Activated CD8-positive, alpha-beta memory T cell treated with anti-CD3 and anti-CD28 coated beads for 48 hours (primary cell): ENCODE data around the gene ITPKB.
"Not testable (repeated sequence)": the region's sequence is repeated elsewhere in the genome, so short reads cannot be mapped to it uniquely, and the experiment has no call there.

Source experiments
- DNase-seq, 3 experiments: peaks; one replicate each; pipeline ENCODE4 v3.0.0-alpha.2; 2020; ENCODE audit warnings: low read depth in 2 of 3, low spot score in 2 of 3

Gene ITPKB

DNA sequence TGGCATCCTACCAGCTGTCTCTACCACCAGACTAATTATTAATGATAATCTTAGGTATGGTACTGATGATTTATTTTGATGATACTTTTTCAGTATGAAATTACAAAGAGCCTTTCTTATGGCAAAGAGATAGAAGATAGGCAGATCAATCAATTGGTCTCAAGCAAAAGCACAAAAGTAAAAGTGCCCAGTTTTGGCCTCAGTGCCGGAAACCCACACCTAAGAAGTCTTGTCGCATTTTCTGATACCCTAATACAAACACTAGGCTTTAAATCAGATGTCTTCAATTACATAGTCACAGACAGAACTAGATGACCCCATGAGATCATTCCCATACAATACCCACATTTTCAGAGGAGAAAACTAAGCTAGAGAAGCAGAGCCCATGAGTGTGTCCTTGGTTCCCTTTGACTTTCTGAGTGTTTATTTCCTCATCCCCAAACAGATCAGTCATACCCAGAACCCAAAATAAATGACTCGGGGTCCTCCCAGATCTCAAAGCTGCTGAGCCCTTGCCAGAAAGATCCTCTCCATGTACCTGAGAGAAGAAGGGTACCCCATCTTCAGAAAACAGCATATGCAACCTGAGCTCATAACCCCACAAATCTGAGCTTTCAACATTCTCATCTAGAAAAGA, 7.7 kb downstream of the ITPKB start:
- no peak for DNase-seq

DNA sequence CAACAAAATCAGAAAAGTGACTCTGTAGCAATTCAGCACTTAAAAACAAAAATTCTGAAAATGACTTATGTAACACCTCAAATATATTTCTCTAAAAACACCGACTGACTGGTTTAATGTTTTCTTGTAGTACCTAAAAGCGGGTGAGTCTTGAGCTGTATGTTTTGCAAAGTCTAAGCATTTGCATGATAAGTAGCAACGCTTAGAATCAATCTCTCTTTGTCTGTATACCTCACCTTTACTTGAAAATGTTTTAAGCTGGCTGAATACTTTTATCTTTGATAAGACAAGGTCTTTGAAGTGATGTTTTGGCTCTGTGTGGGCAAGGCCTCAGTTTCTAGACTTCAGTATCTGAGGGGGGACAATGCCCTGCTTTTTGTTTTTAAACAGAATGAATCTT, 8.2 kb downstream of the ITPKB start:
- DNase-seq, result no peak

DNA sequence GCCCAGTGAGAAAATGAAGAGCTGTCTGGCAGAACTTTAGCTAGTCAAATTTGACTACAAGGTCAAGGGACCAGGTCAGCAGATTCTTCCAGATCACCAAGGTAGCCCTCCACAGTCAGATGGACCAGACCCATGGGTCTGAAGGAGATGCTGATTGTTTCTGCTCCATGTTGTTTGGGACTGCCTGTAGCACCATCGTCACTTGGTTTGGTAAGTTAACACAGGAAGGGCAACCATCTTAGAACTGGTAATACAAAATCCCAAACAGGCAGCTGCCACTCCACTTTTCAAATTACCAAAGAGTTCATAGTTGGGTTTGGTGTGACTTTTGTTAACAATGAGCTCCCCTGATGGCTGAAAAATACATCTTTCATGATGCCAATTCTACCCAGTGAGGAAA, 9.0 kb downstream of the ITPKB start:
- DNase-seq, result no peak

DNA sequence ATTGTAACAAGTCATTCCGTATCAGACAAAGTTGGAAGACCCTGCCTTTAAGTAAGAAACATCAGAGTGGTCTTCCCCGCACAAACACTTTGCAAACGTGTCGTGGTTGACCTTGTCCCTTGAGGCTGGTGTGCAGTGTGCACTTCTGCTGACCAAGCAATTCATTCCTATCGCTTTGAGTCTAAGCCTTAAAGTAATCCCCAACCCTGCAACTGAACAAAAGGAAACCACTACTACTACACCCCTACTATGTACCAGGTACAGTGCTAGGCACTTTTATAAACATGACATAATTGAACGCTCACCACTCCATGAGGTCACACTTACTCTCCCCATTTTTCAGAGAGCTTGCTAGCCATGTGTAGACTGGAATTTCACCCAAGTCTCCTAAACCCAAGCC, 10.6 kb downstream of the ITPKB start:
- DNase-seq, result no peak

DNA sequence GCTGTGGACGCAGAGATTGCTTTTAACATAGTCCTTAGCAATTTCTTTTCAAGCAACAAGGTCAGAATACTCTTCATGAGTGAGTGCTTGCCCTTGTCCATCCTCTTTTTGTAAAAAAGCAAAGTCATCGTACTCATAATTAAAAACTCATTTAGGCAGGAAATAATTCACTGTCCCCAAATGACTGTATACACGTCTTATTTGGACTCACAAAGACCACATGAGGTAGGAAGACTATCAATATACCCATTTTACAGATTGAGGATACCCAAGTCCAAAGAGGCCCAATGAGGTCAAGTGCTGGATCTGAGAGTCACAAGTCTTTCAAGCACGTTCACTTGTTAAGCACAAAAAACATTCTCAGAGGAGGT, 13.2 kb downstream of the ITPKB start:
- no peak for DNase-seq

DNA sequence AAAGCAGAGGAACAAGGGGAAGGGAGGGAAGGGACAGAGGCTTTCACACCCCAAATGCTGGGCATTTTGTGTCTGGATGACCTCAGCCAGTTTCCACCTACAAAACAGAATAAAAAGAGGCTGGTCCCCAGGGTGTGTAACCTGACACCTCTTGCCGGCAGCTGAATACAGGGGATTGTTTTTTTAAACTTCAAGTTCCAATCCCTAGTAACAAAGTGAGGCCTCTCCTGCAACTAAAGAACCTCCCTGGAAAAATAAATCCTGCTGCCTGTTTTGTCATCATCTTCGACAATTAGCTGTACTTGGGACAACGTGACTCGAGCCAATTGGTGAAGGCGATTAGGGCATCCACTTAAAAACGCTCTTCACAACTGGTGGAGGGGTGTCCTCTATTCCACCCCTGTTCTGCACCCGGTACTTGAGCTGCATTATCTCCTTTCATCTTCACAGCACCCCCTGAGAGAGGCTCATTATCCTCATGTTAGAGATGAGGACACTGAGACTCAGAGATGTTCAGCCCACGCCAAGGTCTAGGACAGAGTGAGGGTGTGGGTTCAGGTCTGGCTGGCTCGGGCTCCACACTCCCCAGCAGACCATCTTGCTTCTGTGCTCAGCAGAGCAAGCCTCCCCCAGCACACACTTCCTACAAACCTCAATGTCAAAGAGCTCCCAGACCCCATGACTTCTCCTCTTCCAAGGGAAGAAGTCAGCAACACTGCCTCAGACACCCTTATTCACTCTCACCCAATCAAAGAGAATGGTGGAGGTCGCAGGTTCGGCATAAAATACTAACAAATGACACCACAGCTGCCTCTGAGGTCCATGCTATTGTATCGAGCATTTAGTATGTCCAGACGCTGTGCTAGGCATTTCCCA, 15.2 kb downstream of the ITPKB start:
- DNase-seq, result no peak

DNA sequence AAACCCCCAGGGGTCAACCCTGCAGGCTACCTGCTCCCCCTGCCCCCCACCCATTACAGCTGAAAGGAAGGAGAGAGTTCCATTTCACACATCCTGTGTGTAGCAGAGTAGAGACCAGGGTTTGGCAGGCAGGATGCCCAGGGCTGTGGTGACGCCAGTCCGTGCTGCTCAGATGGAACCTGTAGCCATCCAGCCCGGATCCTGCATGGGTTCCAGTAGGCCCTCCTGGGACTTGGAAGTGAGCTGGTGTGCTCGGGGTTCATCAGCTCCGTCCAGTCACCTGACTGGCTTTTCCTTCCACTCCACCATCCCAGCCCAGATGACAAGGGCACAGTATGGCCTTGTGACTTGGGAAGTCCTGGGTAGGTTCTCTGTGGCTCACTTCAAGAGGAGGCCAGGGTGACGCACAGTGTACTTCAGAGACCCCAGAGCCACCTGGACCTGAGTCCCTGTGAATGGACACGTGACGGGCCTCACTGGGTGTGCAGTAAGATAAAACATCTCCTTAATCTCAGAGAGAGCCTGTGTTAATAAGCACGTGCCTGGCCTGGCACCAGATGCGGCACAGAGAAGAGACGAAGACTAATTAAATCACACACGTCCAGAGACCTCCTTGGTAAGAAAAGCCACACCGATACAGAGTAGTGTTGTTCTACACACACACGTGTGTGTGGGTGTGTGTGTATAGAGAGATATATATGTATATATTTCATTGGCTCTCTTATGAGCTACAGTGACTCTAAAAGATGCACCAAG, 16.0 kb downstream of the ITPKB start:
- DNase-seq, result no peak

DNA sequence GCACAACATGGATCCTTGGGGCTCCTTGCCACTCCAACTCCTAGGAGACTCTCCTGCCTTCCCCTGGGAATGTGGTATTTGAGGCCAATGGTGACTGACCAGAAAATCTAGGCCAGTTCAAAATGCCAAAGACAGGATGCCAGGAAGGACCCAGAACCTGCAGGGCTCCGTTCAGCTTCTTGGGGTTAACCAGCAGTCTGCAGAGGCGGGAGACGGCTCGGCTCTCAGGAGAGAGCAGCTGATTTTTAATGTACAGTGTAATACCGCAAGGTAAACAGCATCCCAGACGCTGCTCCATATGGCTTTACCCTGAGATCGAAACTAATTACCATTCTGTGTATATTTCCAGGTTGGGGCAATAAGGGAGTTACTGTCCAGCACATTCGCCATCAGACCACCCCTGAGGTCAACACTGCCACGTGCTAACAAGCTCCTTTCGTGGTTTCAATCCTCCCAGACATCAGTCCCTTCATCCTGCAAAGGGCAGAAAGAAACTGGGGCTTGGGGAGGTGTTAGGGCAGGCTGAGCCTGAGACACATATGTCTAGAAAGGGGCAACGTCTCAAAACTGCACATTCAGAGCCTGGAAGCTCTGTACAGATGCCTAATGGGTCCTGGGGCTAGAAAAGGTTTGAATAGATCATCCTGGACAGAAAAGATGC, 16.7 kb downstream of the ITPKB start:
- DNase-seq, result no peak

DNA sequence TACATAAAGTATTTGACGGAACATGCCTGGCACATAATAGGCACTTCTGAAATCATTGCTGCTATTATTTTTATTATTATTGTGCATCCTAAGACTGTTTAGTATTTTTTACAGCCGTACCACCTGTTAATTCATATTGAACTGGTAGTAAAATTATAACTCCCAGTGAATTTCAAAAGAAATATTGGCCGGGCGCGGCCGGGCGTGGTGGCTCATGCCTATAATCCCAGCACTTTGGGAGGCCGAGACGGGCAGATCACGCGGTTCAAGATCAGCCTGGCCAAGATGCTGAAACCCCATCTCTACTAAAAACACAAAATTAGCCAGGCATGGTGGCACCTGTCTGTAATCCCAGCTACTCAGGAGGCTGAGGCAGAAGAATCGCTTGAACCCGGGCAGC, 18.5 kb downstream of the ITPKB start:
- DNase-seq, result not testable (repeated sequence)

DNA sequence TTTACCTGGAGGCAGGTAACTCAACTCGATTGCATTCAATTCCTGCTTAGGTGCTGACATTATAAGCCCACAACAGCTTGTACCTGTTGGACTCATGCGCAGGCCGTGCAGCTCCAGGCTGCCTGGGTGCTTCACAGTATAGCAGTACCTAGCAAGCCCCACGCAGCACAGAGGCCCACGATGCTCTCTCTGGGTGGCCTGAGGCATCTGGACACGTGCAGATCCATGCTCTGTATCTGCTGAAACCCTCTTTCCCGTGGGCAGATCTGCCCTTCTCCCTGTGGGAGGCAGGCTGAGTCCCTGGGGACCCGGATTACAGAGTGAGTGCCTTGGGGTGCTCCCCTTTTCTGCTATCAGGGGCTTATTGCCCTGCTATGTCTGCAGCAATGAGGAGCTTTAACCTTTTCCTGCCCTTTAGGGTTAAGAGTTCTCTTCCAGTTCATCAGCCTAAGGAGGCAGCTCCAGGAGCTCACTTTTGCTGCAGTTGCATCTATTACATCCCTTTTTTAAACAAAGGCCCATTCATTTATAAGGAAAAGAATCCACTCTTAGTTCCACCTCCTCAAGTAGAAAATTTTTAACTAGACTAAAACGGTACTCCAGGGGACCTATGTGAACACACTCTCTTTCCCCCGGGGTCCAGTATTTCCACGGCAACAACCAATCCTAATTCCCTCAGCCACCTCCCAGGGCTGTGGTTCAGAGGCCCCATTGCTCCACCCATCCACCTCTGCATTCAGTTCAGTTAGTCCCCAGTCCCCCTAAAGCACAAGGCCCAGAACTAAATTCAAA, 19.3 kb downstream of the ITPKB start:
- DNase-seq, result no peak

DNA sequence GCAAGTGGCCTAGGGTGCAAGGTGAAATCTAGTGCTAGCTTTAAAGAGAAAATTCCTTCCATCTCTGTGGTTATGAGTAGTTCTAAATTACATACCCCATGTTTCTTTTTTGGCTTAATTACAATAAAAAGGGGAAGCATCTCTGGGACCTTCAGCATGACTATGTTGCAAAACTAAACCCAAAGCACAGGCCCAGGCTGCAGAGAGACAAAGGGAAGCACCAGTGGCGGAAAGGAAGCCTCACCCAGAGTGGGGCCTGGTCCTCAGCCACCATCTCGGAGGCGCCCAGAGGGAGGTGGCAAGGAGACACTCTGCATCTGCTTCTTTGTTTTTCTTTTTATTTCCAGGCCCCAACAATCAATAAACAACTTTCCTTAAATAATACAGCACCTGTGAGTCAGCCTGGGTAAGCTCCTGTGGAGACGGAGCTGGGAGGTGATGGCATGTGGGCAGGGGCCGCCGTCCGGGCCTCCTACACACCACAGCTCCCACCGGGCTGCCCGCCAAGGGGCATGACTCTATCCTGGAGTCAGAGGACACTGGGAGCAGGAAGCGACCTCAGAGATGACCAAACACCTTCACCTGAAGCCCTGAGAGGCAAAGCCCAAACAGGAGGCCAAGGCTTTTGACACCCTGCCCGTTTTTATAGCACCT, 21.7 kb downstream of the ITPKB start:
- no peak for DNase-seq

DNA sequence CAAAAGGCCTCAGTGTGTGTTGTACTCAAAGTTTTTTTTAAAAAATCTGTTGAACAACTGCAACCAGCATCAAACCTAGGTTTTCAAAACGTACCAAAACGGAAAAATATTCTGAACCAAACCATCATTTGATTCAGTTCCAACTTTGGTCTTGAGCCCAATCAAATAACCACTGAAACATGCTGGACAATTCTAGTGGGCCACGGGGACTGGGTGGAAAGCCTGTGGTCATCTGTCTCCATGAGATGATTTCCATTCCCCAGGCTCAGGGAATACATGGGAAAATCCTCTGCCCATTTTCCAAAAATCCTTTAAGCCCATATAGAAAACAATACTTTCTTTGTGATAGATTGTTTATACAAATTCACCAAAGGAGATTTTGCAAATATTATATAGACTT, 22.5 kb downstream of the ITPKB start:
- DNase-seq, result no peak

DNA sequence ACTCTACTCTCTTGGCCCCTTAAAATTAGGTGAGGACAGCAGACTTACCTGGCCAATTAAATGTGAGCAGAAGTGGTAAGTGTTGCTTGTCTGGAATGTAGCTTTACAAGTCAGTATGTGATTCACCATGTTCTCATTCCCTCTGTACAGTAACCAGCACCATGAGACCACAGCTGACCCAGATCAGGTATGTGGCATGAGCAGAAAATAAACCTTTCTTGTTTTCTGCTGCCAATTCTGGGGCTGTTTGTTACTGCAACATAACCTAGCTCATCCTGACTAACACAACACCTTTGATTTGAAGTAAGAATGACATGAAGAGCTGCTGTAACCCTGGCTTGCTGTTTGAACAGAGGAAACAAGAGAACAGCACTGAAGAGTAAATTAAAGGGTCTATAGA, 24.9 kb downstream of the ITPKB start:
- no peak for DNase-seq

DNA sequence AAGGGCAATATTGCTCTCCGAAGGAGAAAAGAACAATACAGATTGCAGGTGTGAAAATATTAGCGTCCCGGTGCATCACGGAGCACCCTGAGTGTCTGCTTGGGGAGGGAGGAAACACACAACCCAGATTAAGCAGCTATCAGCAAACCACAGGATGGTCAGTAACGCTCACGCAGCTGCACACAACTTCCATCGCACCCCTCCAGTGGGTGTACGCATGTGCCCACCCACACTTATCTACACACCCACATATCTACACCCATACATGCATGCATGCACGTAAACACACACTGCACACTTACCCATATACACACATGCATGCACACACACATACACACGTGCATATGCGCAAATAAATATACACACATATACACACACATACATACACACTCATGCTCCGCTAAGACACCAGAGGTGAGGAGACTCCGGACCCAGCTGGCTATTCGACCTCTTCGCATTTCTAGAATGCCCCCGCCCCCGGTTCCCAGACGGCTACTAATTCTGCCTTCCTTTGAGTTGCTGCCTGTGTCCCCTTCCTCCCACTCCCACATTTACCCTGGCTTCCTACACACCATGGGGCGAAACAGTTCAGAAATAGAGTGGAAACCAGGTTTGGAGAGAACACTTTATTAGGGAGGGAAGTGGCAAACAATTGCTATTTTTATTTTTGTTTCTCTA, 26.2 kb downstream of the ITPKB start:
- no peak for DNase-seq

DNA sequence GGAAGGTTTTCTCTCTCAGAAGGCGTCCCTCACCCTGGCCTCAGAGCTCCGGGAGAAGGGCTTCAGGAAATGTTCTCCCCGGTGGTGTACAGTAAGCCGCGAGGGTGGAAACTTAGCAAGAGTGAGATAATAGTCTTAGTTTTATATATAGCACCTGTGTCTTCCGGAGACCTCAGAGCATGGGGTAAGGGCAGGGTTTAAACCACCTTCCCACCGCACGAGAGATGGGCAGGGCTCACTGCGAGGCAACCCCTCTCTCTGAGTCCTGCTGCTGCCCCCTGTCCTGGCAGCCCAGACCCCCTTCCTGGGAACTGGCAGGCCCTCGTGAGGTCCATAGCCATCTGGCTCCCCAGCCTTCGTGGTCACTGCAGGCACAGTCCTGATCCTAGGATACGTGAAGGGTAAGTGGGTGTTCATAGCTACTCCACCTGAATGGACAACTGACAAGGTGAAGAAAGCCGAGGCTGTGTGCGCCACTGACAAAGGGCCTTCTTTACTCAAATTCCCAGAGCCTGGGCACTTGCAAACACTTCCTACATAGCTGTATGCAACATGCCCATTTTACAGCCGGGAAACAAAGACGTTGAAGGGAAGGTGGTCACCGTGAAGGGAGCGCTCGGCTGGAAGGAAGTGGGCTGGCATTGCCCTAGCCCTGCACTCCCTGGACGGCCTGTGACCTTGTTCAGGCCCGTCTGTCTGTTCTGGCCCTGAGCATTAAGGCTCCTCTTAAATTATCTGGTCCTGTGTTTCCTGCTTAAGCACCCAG, 26.9 kb downstream of the ITPKB start:
- DNase-seq, result no peak

DNA sequence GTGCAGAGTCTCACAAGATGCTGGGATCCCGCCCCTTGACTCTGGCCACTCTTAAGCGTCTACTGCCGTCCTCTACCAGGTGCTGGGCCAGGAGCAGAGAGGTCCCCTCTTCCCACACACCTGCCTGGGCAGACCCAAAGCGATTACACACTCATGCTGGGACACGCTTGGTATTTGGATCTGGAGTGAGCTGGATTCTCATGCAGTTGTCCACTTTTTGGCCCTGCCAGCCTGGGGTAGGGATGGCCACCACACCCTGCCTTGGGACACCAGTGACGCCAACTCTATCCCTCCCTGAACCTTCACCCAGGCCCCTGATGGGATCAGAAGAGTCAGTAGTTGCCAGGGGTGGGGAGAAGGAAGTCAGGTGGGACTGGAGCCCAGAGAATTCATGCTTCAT, 28.6 kb downstream of the ITPKB start:
- DNase-seq, result no peak

DNA sequence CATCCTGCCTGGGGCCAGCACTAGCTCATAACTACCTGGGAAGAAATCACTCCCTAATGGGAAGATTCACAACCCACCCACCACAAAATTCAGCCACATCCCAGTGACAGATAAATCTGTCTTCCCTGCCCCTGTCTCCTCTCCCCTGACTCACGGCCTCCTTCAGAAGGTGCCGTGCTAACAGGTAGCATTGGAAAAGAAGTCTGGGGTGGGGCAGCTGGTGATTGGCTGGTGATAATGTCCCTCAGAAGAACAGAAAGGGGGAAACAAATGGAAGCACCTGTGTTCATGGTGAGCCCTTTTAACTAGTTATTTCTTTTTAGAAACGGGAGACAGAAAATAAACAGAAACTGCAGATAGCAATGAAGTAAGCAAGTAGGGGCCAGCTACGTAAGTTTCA, 29.1 kb downstream of the ITPKB start:
- no peak for DNase-seq

DNA sequence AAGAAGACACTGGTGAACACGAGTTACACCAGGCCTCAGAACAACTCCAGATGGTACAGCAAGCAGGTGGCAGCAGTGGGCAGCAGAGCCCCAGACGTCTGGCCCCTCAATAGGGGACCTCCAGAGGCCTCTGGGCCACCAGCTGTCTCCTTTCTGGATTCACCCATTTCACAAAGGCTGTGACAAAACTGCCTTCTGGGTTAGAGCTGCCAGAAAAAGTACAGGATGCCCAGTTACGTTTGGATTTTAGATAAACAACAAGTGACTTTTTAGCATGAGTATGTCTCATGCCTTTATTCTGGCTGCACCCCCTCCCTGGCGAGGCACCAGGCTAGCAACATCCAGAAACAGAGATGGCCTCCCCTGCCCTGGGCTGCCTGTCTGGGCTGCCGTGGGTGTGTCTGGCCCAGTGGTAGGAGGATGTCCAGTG, 30.1 kb downstream of the ITPKB start:
- DNase-seq, result no peak

DNA sequence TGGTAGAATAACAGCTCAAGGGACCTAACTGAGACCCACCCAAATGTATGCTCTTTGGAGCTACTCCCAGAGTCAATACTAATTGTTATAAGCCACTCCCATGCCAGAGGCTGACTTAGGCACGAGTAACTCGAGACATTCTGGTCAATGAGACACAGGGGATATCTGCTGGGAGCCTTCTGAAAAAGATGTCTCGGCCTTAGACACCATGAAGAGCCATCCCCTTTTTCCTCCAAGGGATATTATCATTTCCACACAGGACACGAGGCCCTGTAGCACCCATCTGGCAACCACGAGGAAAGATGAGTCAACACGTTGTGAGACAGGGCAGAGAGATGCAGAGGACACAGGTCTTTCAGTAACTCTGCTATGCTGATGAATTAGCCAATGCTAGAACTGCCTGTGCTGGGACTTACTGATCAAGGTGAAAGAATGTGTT, 30.7 kb downstream of the ITPKB start:
- DNase-seq, result no peak
